Measurements from ENCODE around the gene ASB15.

GRCh38 chr7:123632808-123633207 lies 31.2 kb downstream of the ASB15 start:
- TF ChIP-seq SUZ12 (IDR thresholded peaks at IDR 0.05; ENCODE audit: extremely low read depth, insufficient read depth, insufficient read length) (no peak), ZNF274 (IDR thresholded peaks at IDR 0.05; ENCODE audit: low read depth, low read length) (no peak), YY1 (IDR thresholded peaks at IDR 0.05; ENCODE audit: insufficient read depth, insufficient read length) (no peak)

Data from NT2/D1 (cell line).